Trophoblast cell (in vitro differentiated cells and primary cell): ENCODE measurements around the gene USP6.
"Not testable (repeated sequence)": the region's sequence is repeated elsewhere in the genome, so short reads cannot be mapped to it uniquely, and the experiment has no call there.

Source experiments
- DNase-seq, 2 donors: peaks; one replicate each; pipeline ENCODE4 v3.0.0-alpha.2; 2016
- H2AFZ ChIP-seq: 2 replicates; pipeline ENCODE4 v1.6.1; 2013; ENCODE audit warnings: low read length, moderate library complexity, mild to moderate bottlenecking; ENCODE audit not compliant: insufficient read depth, poor library complexity
- H2AK5ac ChIP-seq: 2 replicates; pipeline ENCODE4 v1.6.1; 2013; ENCODE audit warnings: mild to moderate bottlenecking, low read length
- H2BK120ac ChIP-seq: 2 replicates; pipeline ENCODE4 v1.6.1; 2013; ENCODE audit warnings: low read length, mild to moderate bottlenecking, moderate library complexity; ENCODE audit not compliant: insufficient read depth, poor library complexity
- H2BK12ac ChIP-seq: 2 replicates; pipeline ENCODE4 v1.6.1; 2013; ENCODE audit warnings: mild to moderate bottlenecking, low read length, moderate library complexity
- H2BK5ac ChIP-seq: 2 replicates; pipeline ENCODE4 v1.6.1; 2013; ENCODE audit warnings: low read length, low read depth, moderate library complexity, mild to moderate bottlenecking; ENCODE audit not compliant: poor library complexity
- H3K14ac ChIP-seq: 2 replicates; pipeline ENCODE4 v1.6.1; 2013; ENCODE audit warnings: mild to moderate bottlenecking, low read length
- H3K18ac ChIP-seq: 2 replicates; pipeline ENCODE4 v1.6.1; 2013; ENCODE audit warnings: mild to moderate bottlenecking, low read length
- H3K23ac ChIP-seq: 2 replicates; pipeline ENCODE4 v1.6.1; 2013; ENCODE audit warnings: low read length
- H3K27ac ChIP-seq: 2 replicates; pipeline ENCODE4 v1.5.1; 2013; ENCODE audit warnings: low read depth, mild to moderate bottlenecking, inconsistent platforms, low read length, moderate library complexity
- H3K27me3 ChIP-seq: 2 replicates; pipeline ENCODE4 v1.6.1; 2013; ENCODE audit warnings: inconsistent platforms, mild to moderate bottlenecking, low read length, moderate library complexity; ENCODE audit not compliant: insufficient read depth
- H3K36me3 ChIP-seq, 2 experiments: 1 replicate in 1 of 2; 2 replicates in 1 of 2; pipeline ENCODE4 v1.6.1; 2013; ENCODE audit warnings: low read length in 2 of 2, mild to moderate bottlenecking in 2 of 2, moderate library complexity in 1 of 2; ENCODE audit not compliant: insufficient read depth in 2 of 2, control insufficient read depth in 1 of 2
- H3K4ac ChIP-seq: 2 replicates; pipeline ENCODE4 v1.6.1; 2013; ENCODE audit warnings: low read depth, mild to moderate bottlenecking, low read length, moderate library complexity
- H3K4me1 ChIP-seq, 2 experiments: 1 replicate in 1 of 2; 2 replicates in 1 of 2; pipeline ENCODE4 v1.6.1; 2013; ENCODE audit warnings: low read length in 2 of 2, mild to moderate bottlenecking in 2 of 2, moderate library complexity in 1 of 2; ENCODE audit not compliant: insufficient read depth in 2 of 2, control insufficient read depth in 1 of 2
- H3K4me2 ChIP-seq: 2 replicates; pipeline ENCODE4 v1.6.1; 2013; ENCODE audit warnings: inconsistent platforms, mild to moderate bottlenecking, low read length, moderate library complexity
- H3K4me3 ChIP-seq: 2 replicates; pipeline ENCODE4 v1.5.1; 2013; ENCODE audit warnings: mild to moderate bottlenecking, low read depth, low read length, inconsistent platforms
- H3K79me1 ChIP-seq: one replicate; pipeline ENCODE4 v1.6.1; 2013; ENCODE audit warnings: low read length
- H3K79me2 ChIP-seq: 2 replicates; pipeline ENCODE4 v1.6.1; 2013; ENCODE audit warnings: low read length, mild to moderate bottlenecking; ENCODE audit not compliant: control insufficient read depth, insufficient read depth, poor library complexity
- H3K9ac ChIP-seq: 2 replicates; pipeline ENCODE4 v1.6.1; 2013; ENCODE audit warnings: mild to moderate bottlenecking, low read length
- H3K9me3 ChIP-seq: 2 replicates; pipeline ENCODE4 v1.6.1; 2013; ENCODE audit warnings: low read depth, mild to moderate bottlenecking, control low read depth, inconsistent platforms, low read length; ENCODE audit not compliant: insufficient read depth
- H4K12ac ChIP-seq: 2 replicates; pipeline ENCODE4 v1.6.1; 2013; ENCODE audit warnings: low read depth, mild to moderate bottlenecking, low read length, moderate library complexity
- H4K8ac ChIP-seq: 2 replicates; pipeline ENCODE4 v1.6.1; 2013; ENCODE audit warnings: low read depth, mild to moderate bottlenecking, low read length, moderate library complexity
- H4K91ac ChIP-seq: one replicate; pipeline ENCODE4 v1.6.1; 2013; ENCODE audit warnings: low read depth, mild to moderate bottlenecking, low read length, moderate library complexity
- WGBS: extraction: QIAGEN DNeasy Blood & Tissue Kit; methylation state at CpG from one replicate; pipeline ENCODE4 v1.1.7; 2013; ENCODE audit warnings: missing lambda C conversion rate; ENCODE audit not compliant: insufficient read length, insufficient coverage; ENCODE audit errors: extremely low coverage; 5-methylcytosine and 5-hydroxymethylcytosine counted together

Gene USP6

DNA sequence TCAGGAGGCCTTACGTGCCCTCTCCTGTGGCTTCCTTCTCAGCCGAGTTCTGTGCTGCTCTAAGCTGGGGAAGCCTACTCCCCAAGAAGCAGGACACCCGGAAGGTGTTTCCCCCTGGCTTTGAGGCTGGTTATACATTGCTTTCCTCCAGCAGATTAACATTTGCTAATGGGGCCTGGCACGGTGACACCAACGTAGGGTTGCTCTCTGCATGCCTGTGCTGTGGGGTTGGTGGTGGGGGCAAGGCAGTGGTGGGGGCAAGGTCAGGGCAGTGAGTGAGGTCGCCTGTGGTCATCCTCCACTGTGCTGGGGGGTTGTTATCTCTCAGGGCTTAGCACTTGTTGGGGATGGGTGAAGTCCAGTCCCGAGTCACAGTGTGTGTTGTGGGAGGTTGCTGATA lies 4.2 kb downstream of the USP6 start:
- no peak overlapping the region for H2BK120ac ChIP-seq
- WGBS: no CpG with 5 or more reads among the region's 7 CpGs
- H3K4me2 ChIP-seq: no peak overlapping the region
- H4K12ac ChIP-seq: no peak overlapping the region
- no peak overlapping the region for H4K8ac ChIP-seq
- H3K36me3 ChIP-seq: no peaks in the 10 kb centered on the region
- H2AFZ ChIP-seq: no peak overlapping the region
- no peak overlapping the region for H3K4me3 ChIP-seq
- peaks cover 0 to 5% of the 10 kb centered on the region in 2 experiments for H3K4me1 ChIP-seq
- H3K23ac ChIP-seq: no peak overlapping the region
- no peak overlapping the region for H2BK12ac ChIP-seq
- H4K91ac ChIP-seq: no peak overlapping the region
- no peak overlapping the region for H3K4ac ChIP-seq
- peaks cover 2% of the 10 kb centered on the region for H3K79me2 ChIP-seq
- no peak overlapping the region for H2AK5ac ChIP-seq
- no peak for DNase-seq
- H3K18ac ChIP-seq: no peak overlapping the region
- H3K79me1 ChIP-seq: peaks cover 3% of the 10 kb centered on the region
- peaks cover 10% of the 10 kb centered on the region for H3K27me3 ChIP-seq
- H2BK5ac ChIP-seq: no peak overlapping the region
- peaks cover 15% of the 10 kb centered on the region for H3K9me3 ChIP-seq
- H3K14ac ChIP-seq: no peak overlapping the region
- no peak overlapping the region for H3K9ac ChIP-seq
- H3K27ac ChIP-seq: no peak overlapping the region

DNA sequence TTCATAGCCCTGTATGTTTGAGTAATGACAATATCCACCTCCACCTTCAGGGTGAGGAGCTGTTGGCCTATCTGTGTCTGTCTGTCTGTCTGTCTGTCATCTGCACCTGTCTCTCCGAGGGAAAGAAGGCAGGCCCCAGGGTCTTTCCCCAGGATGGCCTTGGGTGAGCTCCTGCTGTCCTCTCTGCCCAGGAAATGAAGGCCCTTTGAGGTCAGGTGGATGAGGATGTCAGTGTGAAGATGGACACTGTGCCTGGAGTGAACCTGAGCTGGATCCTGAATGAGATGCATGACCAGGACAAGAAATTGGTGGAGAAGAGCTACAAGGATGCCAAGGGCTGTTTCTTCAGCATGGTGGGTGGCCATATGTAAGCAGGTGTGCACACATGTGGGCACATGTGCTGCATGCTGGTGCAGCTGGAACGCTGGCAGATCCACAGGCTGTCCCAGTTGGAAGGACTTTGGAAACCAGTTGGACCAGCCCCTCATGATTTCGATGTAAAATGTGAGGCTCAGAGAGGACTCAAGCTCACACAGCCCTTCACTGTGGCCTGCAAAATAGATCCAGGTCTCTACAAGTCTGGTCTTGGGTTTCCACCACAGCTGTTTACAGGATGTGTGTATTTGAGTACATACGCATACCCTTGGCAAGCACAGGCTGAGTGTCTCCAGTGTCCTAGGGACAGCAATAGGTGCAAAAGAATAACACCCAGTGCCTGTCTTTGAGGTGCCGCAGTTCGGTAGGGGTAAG lies 4.8 kb downstream of the USP6 start:
- H3K18ac ChIP-seq, H3K27ac ChIP-seq, H4K8ac ChIP-seq, H3K9ac ChIP-seq, H2AFZ ChIP-seq, H3K79me1 ChIP-seq, H3K23ac ChIP-seq, H3K4me1 ChIP-seq, DNase-seq, H4K12ac ChIP-seq, H3K4ac ChIP-seq, H3K4me3 ChIP-seq, H3K4me2 ChIP-seq, H3K79me2 ChIP-seq, H4K91ac ChIP-seq, H3K14ac ChIP-seq, H3K36me3 ChIP-seq, H2BK120ac ChIP-seq, H2BK12ac ChIP-seq, H2BK5ac ChIP-seq, H2AK5ac ChIP-seq: not testable (repeated sequence)
- peaks cover 15% of the 10 kb centered on the region for H3K9me3 ChIP-seq
- H3K27me3 ChIP-seq: peaks cover 10% of the 10 kb centered on the region
- WGBS: no CpG with 5 or more reads among the region's 6 CpGs

DNA sequence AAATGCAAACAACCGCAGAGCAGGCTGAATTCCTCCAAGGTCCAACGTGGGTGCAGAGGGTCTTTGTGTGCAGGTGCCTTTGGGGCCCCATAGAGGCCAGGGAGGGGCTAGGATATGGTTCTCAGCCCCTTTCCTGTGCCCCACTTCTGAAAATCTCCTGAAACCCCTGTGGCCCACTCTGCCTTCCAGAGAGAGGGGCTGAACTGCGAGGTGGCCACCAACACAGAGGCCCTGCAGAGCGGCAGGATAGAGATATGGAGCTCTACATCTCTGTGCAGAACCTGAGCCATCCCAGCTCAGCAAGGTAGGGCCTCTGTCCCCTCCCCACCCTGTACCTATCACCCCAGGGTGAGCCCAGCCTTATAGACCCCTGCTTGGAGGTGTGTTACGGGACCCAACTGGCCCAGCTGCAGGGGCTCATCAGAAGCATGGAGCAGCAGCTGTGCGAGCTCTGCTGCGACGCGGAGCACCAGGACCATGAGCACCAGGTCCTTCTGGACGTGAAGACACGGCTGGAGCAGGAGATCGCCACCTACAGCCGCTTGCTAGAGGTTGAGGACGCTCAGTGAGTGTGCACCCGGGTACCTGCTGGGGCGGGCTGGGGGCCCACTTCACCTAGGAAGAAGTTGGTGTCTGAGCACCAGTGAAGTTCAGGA lies 5.5 kb downstream of the USP6 start:
- H2BK12ac ChIP-seq: no peak overlapping the region
- no peak overlapping the region for H3K14ac ChIP-seq
- H3K27me3 ChIP-seq: peaks cover 10% of the 10 kb centered on the region
- H2BK5ac ChIP-seq: no peak overlapping the region
- no peak overlapping the region for H4K91ac ChIP-seq
- H3K79me1 ChIP-seq: peaks cover 3% of the 10 kb centered on the region
- no peak overlapping the region for H3K18ac ChIP-seq
- H3K23ac ChIP-seq: no peak overlapping the region
- no peak overlapping the region for H3K4me3 ChIP-seq
- peaks cover 15% of the 10 kb centered on the region for H3K9me3 ChIP-seq
- WGBS: no CpG with 5 or more reads among the region's 16 CpGs
- H3K4ac ChIP-seq: no peak overlapping the region
- peaks cover 0 to 5% of the 10 kb centered on the region in 2 experiments for H3K4me1 ChIP-seq
- H2AK5ac ChIP-seq: no peak overlapping the region
- H3K79me2 ChIP-seq: peaks cover 2% of the 10 kb centered on the region
- DNase-seq: no peak
- H3K36me3 ChIP-seq: no peaks in the 10 kb centered on the region
- no peak overlapping the region for H4K12ac ChIP-seq
- no peak overlapping the region for H3K9ac ChIP-seq
- no peak overlapping the region for H4K8ac ChIP-seq
- H3K4me2 ChIP-seq: no peak overlapping the region
- no peak overlapping the region for H2AFZ ChIP-seq
- no peak overlapping the region for H3K27ac ChIP-seq
- no peak overlapping the region for H2BK120ac ChIP-seq

DNA sequence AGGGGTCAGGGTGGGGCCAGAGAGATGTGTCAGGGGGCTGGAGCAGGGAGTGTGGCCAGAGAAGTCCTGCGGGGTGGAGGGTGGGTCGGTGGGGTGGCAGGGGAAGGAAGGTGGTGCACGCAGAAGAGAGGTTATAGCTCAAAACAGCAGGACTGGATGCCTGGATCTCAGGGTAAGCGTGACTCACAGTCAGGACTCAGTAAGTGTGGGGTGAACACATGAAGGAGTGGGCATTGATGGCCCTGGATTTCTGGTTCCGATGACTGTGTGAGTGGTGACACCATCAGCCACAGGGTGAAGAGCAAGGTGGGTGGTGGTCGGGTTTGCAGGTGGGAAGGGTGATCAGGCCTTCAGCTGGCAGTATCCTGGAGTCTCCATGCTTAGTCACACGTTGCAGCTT lies 6.2 kb downstream of the USP6 start:
- not testable (repeated sequence) for DNase-seq, H3K9ac ChIP-seq, H3K79me1 ChIP-seq, H2AK5ac ChIP-seq, H3K14ac ChIP-seq, H4K8ac ChIP-seq, H2BK120ac ChIP-seq, H4K91ac ChIP-seq, H2BK12ac ChIP-seq, H3K79me2 ChIP-seq, H4K12ac ChIP-seq, H2AFZ ChIP-seq, H3K4ac ChIP-seq, H3K18ac ChIP-seq, H3K27ac ChIP-seq, H3K23ac ChIP-seq, H3K36me3 ChIP-seq, H3K4me1 ChIP-seq, H2BK5ac ChIP-seq, H3K4me3 ChIP-seq
- peaks cover 10% of the 10 kb centered on the region for H3K27me3 ChIP-seq
- peaks cover 13% of the 10 kb centered on the region for H3K9me3 ChIP-seq
- WGBS: no CpG with 5 or more reads among the region's 7 CpGs
- peak overlapping the region; percentile 93 for H3K4me2 ChIP-seq
